Middle frontal gyrus (tissue), 1 donor: ENCODE data around the gene APBA2.
"Not testable (repeated sequence)": the region's sequence is repeated elsewhere in the genome, so short reads cannot be mapped to it uniquely, and the experiment has no call there.

ENCODE experiments used
- DNase-seq: peaks from one replicate; pipeline ENCODE4 v3.0.0-alpha.2; 2015; ENCODE audit warnings: low spot score; ENCODE audit errors: extremely low spot score

The APBA2 gene

DNA sequence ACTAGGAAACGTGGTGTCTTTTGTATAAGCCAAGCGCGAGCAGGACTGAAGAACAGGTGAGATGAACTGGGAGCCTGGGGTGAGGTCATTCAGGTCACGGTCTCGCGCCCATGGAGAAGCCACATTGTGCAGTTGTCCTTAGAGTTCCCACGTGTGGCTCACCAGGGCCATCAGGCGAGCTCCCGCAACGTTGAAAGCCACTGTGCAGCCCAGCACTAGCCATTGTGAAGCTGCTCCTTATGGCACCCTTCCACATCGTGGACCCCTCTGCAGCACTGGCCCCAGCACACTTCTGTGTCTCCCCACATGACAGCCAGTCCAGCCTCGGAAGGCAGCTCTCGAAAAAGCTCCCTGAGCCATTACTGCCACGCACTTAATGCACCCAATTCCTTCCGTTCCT lies 7.6 kb upstream of the APBA2 start:
- no peak for DNase-seq

GRCh38 chr15:28879551-28879950 lies 6.2 kb upstream of the APBA2 start:
- no peak for DNase-seq

DNA sequence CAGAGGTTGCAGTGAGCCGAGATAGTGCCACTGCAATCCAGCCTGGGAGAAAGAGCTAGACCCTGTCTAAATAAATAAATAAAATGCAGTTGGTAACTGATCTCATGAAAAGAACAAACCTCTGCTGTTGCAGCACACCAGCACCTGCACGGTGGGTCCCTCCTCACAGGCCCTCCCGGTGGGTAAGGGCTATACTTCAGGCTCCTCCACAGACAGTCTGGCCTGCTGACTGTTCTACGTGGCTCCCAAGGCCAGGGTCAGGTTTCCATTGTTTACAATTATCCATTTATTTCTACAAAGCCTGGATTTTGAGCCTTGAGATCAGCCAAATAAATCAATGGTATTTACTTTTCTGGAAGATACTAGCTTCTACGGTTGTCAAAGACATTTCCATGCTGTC lies 5.1 kb upstream of the APBA2 start:
- no peak for DNase-seq

DNA sequence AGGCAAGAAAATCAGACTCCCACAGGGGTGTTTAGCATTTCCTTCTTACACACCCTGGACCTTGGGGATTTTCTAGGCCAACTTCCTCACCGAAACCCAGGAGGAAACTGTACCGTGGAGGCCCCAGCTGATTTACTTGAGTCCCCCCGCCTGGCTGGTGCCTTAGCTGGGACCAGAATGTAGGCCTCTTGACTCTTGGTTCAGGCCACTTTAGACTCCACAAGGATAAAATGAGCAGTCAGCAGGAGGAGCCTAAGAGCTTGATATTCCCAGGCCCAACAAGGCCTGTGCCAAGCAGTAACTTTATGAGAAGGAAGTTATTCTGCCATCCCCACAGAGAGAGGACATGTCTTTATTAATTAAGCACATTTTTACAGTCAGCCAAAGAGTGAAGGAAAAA lies 4.6 kb upstream of the APBA2 start:
- DNase-seq, result no peak

DNA sequence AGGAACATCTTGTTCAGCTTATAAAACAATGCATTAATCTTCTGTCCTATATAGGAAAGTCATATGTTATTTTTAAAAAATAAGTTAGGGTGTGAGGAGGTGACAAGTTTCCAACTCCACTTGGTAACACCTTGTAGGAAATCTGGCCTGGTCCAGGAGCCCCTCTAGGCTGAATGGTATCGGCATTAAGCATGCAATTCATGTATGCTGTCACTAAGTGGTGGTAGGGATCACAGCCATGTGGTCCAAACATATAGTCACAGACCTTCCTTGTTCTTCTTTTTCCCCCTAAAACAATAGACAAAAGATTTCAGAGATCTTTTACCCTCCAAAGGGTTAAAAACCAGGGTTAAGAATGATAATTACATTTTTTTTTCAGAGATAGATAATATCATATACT lies 4.2 kb upstream of the APBA2 start:
- no peak for DNase-seq

DNA sequence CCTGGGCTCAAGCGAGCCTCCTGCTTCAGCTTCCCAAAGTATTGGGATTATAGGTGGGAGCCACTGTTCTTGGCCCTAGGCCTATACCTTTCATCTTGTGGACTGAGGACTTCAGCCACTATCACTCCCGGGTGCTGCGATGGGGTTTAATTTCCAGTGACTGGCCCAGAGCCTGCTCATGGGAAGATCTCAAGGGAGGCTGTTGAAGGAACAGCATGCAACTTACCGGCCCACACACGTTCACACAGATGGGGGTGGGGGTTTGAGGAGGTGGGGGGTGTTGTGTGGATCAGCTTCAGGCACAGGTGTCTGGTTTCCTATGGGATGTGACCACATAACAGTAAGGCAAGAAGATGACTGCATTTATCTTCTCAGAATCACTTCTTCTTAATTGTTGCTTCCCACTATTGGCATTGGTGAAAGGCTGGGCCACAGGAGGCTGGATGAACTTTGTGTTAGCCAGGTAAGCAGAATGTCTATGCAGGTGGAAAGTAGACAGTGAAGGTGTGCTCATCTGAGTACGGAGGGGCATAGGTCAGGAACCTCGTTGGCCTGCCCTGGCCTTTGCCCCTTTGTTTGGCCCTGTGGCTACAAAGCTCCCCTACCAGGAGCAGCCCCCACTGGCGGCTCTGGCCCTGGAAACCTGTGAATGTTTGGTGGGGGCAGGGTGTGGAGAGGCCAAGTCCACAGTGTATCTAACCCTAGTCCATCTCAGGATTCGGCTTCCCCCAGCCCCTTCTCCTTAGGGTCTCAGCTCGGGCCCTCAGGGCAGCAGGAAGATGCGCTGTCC lies 1.4 kb upstream of the APBA2 start:
- no peak for DNase-seq

DNA sequence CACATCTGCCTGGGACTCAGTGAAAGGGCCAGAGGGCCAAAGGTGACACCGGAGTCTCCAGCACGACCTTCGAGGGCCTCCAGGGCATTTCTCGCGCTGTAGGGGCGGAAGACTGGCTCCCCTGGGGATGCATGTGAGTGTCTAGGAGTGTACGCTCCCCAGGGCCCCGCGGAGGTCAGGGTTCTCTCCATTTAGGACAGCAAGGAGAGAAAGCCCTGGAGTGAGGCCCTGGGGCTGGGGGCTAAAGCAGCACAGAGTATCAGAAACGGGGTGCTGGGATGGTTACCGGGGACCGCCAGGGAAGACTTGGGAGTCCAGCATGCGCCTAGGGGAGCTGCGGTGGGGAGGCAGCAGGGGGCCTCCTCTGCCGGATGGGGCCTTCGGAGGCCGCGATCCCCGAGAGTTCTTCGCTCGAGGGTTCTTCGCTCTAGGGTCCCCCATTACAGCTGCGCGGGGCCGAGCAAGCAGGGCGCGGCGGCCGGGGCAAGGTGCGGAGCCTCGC lies 595 bp upstream of the APBA2 start:
- DNase-seq, result no peak

DNA sequence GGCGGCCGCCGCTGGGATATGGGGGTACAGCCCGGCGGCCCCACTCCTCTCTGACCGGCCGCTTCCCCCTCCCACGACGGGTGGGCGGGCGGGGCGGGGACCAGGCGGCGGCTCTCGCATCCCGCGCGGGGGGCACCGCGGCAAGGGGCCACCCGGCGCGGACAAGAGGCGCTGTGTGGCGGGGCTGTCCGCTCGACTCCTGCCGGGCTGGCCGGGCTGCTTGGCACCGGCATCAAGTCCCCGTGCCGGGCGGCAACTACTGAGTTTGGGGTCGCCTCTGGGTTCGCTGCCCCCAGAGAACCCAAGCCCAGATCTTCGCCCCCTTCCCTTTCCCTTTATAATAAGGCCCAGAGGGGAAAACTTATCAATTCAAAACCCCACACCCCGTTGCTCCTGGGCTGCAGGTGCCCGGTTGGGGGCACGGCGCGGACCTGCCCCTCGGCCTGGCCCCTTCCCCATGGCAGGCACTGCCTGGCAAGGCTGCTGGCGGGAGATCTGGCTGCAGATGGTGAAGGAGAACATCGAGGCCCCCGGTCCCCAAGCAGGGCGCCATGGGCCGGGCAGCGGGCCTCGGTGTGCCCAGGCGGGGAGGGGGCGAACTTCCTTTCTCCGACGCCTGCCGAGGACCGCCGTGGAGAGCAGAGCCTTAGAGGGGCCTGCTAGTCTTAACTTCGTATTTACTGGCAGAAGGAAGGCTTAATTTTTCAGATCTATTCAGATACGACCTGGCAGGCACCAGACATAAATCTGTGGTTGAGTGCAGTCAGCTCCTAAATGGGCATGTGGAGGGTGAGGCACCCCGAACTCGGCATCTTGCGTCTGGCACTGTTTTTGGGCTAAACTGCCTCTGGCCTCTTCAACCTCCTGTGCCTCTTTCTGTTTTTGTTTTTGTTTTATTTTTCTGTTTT lies 911 bp downstream of the APBA2 start:
- no peak for DNase-seq

- no peak for DNase-seq
Measured at GRCh38 chr15:28887339-28888174, 1.8 kb downstream of the APBA2 start.

DNA sequence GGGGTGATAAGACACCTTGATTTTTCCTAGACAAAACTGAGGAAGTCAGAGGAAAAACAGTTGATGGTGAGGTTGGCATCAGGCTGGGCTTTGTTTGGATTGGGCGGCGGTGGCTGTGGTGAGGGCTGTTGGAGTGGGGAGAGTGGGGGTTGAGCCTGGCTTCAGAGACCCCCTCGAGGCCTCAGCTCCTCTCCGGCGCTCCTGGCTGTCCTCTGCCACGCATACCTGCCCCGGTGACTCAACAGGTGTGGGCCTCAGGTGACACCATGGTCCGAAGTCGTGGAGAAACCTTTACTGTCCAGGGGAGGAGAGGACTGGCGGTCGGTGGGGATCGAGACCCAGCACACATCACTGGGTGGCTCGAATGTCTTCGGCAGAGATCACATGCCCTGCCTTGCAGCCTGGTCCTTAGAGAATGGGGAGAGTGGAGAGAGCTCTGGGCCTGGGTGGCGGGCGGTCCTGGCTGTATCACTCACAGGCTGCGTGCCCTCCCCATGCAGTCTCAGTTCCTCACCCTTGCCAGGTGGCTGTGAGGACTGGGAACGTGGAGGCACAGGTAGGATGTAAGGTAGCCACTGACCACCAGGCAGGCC lies 2.6 kb downstream of the APBA2 start:
- no peak for DNase-seq

DNA sequence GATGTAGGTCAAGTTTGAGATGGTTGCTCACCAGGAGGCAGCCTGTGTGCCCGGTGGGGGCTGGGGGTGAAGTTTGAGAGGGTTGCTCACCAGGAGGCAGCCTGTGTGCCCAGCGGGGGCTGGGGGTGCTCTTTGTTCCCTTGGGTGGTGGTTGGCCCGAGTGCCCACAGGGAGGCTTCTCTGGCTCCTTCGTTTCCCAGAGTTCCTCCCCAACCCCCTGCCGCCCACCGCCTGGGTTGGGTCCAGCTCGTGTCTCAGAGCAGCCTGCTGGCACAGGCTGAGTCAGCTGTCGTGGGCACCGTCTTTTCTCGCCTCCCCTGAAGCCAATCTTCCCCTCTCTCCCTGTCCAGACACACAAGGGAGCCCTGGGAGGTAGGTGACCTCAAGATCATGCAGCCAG lies 3.1 kb downstream of the APBA2 start:
- no peak for DNase-seq

- no peak for DNase-seq
Measured at GRCh38 chr15:28889346-28889745, 3.6 kb downstream of the APBA2 start.

DNA sequence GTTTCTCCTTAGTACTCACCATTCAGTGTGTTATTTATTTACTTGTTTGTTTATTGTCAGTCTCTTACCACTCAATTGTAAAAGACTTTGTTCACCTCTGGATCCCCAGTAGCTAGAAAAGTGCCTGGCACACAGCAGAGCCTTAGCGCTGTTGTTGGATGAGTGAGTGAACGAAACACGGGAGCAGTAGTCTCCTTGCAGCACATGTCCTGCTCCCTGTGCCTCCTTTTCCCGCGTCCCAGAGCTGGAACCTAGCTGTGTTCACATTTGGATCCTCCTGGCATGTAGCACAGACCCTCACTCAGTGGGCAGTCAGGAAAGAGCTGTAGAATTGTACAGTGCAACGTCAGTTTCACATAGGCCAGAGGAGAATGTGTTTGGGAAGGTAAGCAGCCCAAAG lies 4.1 kb downstream of the APBA2 start:
- not testable (repeated sequence) for DNase-seq

- not testable (repeated sequence) for DNase-seq
Measured at GRCh38 chr15:28890291-28890690, 4.5 kb downstream of the APBA2 start.

- DNase-seq, result no peak
Measured at GRCh38 chr15:28890711-28891495, 5.1 kb downstream of the APBA2 start.

GRCh38 chr15:28891588-28891987 lies 5.8 kb downstream of the APBA2 start:
- DNase-seq, result no peak

DNA sequence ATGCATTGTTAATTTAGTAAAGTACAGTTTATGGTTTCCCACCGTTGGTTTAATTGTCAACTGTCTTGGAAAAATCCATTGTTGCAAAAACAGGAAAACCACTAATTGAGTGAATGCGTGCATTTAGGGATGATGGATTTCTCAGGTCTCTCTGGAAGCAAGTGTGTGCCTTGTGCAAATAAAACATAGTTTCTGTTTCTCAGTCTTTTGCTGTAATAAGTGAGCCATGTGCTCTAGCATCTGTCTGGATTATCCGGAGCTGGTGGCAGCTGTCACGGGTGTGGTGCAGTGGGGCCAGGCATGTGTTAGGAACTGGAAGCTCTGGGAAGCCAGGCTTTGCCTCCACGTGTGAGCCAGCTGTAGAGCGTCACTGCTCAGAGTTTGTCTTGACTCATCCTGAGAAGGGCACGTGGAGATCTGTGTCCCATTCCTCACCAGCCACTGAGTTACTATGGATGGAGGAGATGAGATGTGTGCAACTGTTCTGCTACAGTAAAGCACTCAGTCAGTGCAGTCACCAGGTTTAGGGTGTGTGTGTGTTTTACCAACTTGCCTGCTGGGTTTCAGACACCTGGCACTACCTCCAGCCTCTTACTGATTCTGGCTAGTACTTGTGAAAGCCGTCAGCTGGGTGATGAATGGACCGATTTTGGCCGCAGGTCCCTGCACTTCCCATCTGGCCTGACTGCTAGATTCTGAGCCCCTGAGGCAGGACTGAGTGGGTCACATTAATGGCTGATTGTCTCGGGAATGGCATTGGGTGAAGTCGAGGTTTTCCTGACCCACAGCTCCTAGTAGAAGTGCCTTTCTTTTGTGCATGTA lies 7.2 kb downstream of the APBA2 start:
- DNase-seq, result no peak

DNA sequence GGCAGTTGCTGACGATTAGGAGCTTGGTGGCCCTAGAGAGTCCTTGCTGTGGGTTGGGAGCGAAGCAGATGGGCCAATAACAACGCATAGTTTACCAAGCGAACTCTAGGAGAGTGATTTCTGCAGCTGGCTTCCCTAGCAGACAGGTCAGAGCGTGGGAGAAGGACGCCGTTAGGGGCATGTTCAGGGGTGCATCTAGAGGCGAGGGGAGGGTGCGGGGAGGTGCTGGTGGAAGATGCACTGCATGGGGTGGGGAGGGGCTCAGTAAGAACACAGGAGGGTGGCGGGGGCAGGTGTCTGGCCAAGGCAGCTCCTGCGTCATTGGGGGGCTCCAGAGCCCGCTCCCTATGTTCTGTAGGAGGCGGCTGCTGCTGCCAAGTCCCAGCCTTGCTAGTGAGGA lies 8.9 kb downstream of the APBA2 start:
- DNase-seq, result no peak

- DNase-seq, result no peak
Measured at GRCh38 chr15:28895146-28895545, 9.4 kb downstream of the APBA2 start.
